OCI-M1 (cell line): Measurements from ENCODE around the gene OPRM1.

Experiments
- DNase-seq: peaks from one replicate; lab custom pipeline; 2025; lab: John Stamatoyannopoulos, UW

The OPRM1 gene

DNA sequence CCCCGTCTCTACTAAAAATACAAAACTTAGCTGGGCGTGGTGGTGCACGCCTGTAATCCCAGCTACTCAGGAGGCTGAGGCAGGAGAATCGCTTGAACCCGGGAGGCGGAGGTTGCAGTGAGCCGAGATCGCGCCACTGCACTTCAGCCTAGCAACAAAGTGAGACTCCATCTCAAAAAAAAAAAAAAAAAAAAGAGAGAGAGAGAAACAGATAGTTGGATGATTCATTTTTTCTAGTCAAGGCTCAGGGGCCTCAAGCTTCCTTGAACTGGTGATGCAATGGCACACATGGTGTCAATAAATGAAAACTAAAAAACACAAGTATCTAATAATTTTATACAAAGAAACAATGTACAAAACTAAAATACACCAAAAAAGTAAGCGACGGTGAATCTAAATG lies 202.0 kb downstream of the OPRM1 start:
- DNase-seq: peak; percentile 22

DNA sequence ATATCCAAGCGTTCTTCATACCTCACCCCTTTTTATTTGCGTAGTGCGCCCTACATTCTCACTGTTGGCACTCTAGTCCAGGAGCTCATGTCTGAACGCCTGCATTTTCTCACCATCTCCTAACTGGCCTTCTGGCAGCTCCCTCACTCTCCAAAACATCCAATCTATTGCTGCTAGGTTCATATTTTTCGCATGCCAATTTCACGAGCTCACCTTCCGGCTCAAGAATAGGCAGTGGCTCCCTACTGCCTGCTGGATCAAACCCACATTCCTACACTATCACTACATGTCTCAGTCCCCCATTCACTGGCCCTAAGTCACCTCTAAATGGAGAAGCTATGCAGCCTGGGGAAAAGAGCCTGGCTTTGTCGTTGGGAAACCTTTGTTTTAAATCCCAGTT lies 202.5 kb downstream of the OPRM1 start:
- DNase-seq: no peak

DNA sequence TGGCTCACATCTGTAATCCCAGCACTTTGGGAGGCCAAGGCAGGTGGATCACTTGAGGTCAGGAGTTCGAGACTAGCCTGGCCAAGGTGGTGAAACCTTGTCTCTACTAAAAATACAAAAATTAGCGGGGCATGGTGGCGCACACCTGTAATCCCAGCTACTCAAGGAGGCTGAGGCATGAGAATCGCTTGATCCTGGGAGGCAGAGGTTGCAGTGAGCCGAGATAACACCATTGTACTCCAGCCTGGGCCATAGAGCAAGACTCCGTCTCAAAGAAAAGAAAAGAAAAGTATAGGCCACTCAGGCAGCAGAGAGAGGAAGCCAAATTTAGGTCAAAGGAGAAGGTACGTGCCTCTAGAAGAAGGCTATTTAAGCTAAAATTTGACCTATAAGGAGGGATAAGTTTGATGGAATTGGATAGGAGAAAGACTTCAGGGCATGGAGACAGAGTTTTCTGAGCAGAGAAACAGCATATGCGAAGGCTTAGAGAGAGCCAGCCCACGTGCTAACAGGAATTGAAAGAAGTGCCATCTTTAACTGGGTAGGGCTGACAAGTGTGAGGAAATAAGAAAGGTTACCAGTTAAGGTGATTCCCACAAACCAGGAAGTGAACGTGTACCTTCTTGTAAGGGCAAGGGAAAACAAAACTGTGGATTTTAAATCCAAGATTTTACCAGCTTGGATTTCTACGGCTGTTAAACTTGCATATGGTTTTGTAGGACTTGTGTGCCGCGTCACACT lies 203.7 kb downstream of the OPRM1 start:
- DNase-seq: no peak

DNA sequence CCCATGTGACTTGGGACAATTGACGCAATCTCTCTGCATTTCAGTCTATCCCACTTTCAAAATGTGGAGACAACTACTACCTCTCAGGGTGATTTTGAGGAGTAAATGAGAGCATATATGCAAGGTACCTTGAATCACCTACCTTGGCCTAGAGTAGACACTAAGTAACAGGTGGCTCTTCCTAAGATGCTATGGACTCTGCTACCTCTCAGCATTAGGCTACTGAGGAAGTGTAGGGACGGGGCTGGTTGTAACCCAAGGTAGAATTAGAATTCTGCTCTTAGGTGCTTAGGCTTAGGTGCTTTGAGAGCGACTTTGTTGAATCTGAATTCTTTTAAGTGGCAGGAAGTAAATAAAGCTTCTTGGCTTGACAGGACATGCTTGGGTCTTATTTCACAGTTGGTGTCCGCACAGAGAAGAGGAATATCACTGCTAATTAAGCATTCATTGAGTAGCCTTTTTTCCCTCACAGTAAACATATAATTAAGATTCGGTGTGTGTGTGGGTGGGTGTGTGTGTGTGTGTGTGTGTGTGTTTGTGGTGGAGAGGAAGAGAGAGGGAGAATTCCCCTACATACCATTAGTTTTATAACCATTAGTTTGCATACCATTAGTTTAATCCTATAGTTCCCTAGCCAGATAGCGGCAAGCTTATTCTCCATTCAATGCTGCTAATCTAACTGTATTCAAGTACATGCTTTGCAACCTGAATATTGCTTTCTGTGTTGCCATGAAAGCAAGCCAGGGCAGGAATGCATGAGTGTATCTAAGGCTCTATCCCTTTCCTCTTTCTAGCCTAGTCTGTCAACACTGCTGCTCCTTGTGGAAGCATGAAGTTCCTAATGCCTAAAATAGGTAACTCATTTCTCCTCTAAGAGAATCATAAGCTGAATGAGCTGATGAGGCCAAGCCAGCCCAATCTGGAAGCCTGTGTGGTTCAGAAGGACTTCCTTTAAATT lies 205.0 kb downstream of the OPRM1 start:
- no peak for DNase-seq

DNA sequence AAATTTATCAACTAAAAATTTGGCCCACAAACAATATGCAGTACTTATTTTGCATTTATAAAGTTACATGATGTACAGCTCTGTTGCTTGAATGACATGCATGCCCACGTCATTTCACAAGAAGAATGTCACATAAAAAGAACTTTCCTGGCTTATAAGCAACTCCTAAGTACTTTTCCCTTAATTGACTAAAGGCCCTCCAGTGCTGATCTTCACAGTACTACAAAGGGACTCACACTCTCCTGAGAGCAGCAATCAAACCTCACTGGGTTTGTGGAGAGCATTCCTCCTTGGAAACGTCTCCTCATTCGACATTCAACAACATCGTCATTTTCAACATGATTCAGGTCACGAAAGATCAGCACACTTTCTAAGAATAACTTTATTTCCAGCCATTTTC lies 206.5 kb downstream of the OPRM1 start:
- DNase-seq: no peak

DNA sequence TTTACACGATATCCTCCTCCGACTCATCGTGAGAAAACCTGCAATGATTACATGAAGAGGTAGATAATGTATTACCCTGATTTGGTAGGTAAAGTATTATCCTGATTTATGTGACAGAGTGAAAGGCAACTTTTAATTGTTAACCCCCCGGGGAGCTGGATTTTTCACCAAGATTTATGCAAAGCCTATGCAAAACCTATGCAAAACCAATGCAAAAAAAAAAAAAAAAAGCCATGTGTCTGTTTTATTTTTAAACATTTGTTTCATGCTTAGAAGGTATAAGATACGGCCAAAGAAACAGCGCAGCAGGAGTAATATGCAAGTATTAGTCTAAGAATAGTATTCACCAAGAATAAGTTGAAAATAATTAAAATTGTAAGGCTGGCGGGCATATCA lies 207.7 kb downstream of the OPRM1 start:
- no peak for DNase-seq

DNA sequence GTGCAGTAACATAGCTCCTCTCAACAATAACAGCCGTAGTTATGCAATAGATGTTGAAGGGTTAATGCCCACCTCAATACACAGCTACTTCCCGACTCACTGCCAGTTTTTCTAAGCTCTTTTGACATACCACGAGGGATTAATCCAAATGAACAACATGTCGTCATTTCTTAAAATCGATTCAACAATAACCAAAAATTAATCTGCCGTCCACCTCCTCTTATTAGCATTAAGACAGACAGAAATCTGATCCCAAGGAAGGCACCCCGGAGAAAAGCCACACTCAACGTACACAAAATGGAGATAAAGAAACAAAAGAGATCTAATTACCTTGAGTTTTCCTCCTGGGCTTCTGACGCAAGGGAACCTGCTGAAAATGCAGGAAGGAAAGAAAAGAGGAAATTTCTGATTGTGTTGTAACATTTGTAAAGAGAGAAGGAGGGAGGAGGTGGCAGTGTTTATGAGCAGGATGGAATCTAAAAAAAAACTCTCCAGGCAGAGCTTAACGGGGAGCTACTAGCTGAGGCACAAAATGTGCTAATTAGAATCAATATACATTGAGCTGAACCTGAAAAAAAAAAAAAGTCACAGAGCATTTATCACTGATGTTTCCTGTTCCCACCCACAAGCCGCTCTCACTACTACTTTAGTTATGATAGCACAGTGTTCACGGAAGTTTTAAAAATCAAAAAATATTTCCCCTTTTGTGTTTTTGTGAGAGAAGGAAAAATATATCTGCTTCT lies 208.2 kb downstream of the OPRM1 start:
- peak; percentile 53 for DNase-seq

DNA sequence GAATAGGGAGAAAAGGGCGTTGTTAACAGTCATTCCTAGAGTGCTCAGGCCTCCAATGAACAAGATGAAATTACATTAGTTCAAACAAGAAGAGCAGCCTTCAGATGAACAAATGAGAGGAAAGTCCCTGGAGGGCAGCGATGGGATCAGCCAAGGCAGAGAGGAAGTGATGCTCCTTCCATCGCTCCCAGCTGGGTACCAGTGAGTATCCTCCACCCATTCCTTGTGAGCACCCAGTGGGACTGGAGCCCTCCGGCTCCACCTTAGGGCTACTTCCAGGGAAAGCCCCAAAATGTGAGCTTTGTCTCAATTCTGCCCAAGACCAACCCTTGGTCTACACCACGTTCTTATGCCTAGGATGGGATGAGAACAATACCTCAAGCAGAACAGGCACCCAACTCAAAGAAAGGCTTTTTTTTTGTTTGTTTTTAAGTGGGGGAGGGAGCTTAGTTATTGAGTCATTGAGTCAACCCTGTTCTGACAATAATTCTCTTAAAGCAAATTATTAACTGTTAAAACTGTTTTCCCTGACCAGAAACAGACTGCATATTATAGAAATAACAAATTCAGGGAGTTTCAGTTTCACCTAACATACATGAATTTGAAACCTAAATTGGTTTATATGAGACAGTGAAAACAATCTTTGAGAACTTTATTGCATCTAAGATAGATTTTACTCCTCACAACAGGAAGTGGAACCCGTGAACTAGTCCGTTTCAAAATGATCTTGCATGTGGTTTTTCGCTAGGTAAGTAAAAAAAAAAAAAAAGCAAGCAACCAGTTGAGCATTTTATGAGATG lies 210.7 kb downstream of the OPRM1 start:
- no peak for DNase-seq

DNA sequence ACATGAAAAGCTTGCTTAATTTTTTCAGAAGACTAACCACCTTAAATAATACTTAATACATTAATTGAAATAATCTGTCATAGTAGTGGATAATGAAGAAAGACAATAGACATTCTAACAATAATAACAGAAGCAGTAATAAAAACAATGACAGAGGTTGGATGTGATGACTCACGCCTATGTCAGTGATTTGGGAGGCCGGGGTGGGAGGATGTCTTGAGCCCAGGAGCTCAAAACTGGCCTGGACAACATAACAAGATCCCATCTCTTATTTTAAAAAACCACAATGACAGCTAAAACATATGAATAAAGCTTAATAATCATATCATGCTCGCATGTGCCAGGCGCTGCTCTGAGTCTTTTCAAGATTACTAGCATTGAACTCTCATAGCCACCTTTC lies 212.1 kb downstream of the OPRM1 start:
- no peak for DNase-seq

DNA sequence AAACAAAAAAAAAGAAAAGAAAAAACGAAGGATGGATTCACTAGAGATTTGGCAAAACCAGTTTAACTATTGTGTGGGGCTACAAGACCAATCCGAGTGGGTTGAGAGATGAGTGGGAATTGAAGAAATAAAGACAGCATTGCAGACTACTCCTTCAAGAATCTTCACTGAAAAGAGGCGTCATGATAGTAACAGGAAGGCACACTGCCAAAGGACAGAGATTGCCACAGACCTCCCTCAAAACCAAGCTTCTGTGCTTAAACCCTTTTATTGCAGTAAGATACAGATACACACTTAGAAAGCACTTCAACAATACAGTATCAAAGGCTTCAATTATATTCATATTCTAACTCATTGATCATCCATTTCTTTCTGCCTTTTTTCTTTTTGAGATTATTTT lies 213.6 kb downstream of the OPRM1 start:
- peak; percentile 41 for DNase-seq

DNA sequence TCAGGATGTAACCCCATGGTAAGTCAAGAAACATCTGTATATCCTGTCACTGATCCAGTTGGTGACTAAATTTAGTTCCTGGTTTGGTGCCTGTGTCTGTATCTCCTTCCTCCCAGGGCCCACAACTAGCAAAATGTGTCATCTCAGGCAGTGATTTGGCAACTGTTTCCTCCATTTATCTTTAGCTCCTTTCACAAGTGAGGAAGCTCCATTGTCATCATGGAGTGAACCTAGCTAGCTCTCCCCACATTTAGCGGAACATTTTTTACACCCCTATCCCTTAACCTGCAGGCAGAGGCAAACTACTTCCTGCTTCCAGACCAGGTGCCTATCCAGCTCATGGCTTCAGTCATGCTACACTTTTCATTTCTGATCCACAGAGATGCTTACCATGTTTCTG lies 218.0 kb downstream of the OPRM1 start:
- DNase-seq: peak; percentile 76

DNA sequence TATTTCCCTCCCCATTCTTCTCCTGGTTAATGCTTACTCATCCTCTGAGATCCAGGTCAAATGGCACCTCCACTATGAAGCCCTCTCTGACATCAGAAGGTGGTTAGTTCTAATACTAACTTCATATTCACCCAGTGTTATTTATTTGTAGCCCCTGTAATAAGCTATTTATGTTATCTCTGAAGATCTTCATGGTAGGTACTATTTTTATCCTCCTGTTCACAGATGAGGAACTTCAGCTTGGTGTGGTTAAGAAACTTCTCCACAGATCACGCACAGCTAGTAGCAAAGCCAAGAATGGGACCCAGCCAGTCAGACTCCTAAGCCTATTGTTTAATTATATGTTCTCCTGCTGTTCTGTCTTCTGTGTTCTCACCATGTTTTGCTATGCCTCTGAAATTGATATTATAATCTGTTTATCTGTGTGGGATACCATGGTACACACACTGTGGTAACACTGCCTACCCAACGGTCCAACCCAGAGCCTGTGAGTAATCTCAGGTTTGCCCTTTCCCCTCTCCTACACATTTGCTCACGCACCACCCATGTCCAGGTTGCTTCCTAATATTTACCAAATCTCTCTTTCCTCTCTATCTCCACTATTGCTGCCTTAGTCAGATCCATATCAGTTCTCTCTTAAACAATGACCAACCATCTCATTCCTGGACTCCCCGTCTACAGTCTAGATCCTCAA lies 219.2 kb downstream of the OPRM1 start:
- peak; percentile 89 for DNase-seq

DNA sequence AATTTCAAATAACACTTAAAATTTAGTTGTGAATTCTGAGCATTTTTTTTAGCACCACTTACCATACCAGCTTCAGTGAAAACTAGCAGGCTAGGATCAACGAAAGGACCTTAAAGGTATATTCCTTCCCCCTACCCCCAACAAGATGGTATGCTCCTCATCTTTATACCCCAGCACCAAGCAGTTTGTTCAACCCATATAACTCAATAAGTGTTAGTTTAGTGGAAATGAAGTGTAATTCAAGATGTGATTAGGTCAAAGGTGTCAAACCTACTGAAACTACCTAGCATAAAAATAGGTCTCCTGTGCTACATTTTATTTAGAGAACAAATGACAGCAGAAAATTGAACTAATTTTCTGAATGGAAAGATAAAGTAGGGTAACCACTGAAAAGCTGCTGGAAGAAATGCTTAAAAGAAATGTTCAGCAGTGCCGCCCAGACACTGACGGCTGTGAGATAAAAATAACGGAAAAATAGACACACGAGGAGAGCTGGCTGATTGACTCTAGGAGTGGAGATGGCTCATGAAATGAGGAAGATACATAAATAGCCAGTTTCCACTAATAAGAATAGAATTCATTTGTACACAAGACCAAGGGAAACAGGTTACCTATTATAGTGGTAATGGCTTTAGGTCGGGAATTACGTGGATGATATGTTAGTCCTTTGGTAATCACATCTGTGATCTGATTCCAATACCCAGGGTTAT lies 222.8 kb downstream of the OPRM1 start:
- DNase-seq: peak; percentile 91

DNA sequence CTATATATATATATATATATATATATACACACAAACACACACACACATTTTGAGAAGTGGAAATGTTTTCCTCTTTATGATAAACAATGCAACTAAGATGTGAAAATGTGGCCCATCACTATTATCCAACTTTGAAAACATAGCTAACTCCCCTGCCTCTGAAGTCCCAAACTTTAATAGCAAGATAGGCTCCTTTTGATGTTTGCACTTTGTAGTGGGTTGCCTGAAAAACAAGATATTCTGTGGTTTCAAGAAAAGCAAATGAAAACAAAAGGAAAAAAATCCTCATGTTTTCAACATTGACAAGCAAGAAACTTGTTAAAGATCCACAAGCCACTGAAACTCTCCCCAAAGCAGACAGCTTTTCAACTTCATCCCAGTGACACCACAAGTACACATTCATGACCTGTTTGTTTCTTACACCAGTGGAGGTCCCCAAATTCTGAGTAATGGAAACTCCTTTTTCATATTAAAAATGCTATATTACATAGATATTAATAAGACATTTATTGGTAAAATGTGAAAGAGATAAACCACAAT lies 227.6 kb downstream of the OPRM1 start:
- no peak for DNase-seq

DNA sequence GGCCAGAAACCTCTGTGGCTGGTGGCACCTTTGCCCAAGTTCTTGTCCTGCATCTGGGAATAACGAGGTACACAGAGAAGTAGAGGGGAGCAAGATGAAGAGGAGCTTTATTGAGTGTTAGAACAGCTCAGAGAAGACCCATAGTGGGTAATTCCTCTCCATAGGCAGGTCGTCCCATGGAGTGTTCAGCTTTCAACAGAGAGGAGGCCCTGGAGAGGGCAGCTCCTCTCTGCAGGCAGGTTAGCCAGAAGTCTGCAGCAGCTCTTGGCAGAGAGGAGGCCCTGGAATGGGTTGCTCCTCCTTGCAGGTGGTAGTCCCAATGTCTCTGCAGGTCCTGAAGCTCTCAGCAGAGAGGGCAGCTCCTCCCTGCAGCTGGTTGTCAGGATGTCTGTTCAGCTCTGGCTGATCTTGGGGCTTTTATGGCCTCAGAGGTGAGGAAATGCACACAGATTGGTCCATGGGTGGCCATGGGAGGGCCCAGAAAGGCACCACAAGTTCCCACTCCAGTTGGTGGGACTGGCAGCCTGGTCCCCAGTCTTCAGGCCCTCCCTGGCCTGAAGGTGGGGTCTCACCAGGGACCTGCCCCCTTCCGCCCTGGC lies 228.6 kb downstream of the OPRM1 start:
- DNase-seq: no peak

DNA sequence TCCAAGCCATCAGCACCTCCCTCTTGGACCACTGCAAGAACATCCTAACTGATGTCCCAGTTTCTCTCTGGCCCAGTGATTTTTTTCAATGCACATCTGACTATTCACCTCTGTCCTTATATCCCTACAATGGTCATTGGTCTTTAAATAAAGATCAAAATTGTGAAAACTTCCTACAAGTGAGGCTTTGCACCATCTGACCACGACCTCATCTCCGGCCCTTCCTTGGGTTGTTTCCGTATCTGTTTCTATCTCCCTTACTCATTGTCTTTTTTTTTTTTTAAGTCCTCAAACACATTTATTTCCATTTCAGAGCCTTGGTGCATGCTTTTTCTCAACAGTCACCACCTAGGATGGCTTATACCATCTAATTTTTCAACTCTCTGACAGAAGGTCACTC lies 229.4 kb downstream of the OPRM1 start:
- no peak for DNase-seq

DNA sequence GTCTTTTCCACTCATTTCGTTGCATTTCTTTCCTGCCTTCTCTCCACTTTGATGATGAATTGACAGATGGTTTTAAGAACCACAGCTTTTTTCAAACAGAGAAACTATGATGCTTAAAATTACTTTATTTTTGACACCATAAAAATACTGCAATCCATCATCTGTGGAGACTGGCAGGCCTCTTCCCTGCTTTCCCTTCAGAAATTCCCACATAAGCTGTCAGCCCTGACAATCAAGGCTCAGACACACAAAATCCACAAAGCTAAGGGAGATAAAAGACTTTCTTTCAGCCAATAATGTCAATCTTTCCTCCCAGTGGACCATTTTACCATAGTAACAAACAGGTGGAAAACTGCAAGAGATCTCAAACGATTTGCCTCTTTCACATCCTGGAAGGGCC lies 235.1 kb downstream of the OPRM1 start:
- DNase-seq: no peak

DNA sequence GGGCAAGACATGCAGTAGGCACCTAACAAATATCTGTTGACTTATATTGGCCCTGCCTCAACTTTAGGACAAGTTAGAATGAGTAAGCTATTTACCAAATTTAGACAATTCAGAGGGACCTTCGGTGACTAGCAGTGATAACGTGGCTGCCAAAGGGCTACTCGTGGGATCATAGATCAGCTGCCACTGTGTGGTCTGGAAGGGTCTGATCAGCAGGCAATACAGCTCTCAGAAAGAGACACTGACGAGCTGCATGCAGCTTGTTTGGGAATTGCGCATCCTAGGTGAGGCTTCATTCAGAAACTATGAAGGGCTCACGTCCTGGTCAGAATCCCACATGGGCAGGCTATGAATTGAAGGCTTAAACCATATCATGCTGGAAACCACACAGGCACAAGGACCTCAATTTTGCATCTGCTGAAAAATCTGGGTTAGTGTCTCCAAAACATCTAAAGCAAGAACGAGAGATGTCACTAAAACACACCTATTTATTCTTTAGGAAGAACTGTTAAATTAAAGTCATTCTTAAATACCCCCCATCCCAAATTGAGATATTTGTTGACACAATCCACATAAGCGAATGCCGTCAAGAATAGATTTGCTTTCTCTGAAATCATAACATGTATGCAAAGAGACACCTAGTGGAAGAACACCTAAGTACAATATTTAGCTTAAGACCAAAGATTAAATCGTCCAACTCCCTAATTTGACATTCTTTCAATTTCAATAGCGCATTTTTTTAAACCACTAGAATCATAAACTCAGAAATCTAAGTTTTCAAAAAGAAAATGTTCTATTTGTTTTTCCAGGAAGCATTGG lies 238.0 kb downstream of the OPRM1 start:
- DNase-seq: peak; percentile 85

DNA sequence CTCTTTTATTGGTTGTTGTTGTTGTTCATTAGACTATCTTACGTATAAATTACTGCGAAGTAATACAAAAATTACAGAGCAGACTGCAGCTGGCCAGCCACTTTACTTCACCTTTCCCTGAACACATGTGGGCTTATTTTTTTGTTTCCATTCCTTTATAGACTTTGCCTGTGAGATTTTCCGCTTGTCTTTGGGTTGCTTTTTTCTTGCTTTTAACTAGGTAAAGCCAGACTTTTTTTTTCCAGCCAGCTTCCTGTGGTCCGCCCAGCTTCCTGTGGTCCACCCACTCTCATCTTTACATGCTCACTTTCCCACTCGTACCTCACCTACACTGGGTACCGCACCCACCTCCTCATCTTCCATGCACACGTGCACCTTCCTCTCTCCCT lies 238.6 kb downstream of the OPRM1 start:
- DNase-seq: no peak
